Osteocyte (in vitro differentiated cells): Measurements from ENCODE around the gene ZBTB7B. TPM values are rescaled to one million over a fixed set of nuclear protein-coding genes. Genes with fewer than 3 reads are reported as not detected.
A peak's percentile ranks its signal among the peaks of the same experiment; 100 is the strongest.

Source experiments
- DNase-seq: peaks from one replicate; pipeline ENCODE4 v3.0.0; 2021; ENCODE audit warnings: mixed read lengths; ENCODE audit not compliant: unreplicated experiment; ENCODE audit errors: extremely low spot score
- H3K27ac Mint-ChIP-seq: one replicate; pipeline ENCODE4 v1.8.0; 2021; ENCODE audit warnings: mild to moderate bottlenecking, mixed read lengths; ENCODE audit not compliant: unreplicated experiment
- H3K27me3 Mint-ChIP-seq: one replicate; pipeline ENCODE4 v1.8.0; 2021; ENCODE audit warnings: mixed read lengths; ENCODE audit not compliant: unreplicated experiment
- H3K36me3 Mint-ChIP-seq: one replicate; pipeline ENCODE4 v1.8.0; 2021; ENCODE audit warnings: mixed read lengths; ENCODE audit not compliant: unreplicated experiment
- H3K4me1 Mint-ChIP-seq: one replicate; pipeline ENCODE4 v1.8.0; 2021; ENCODE audit warnings: mixed read lengths; ENCODE audit not compliant: unreplicated experiment
- H3K4me3 Mint-ChIP-seq: one replicate; pipeline ENCODE4 v1.8.0; 2021; ENCODE audit warnings: mild to moderate bottlenecking, moderate library complexity, mixed read lengths; ENCODE audit not compliant: unreplicated experiment
- H3K9me3 Mint-ChIP-seq: one replicate; pipeline ENCODE4 v1.8.0; 2021; ENCODE audit warnings: mixed read lengths; ENCODE audit not compliant: unreplicated experiment
- microRNA-seq: library from miRNA; unstranded; fragments of <30 nt; microRNA quantifications from one replicate; pipeline ENCODE4 v1.1.0, GENCODE V29; 2020; ENCODE audit not compliant: unreplicated experiment
- total RNA-seq: library from RNA; stranded (reverse); gene quantifications from 2 replicates; pipeline ENCODE4 v1.2.1, GENCODE V29; 2021
- TF ChIP-seq, protein P1 (sequence below): fragments of 200-600 bp; sonication (generic); IDR thresholded peaks from 2 replicates; pipeline ENCODE4 v1.5.0; 2021; ENCODE audit warnings: antibody characterized with exemption, mild to moderate bottlenecking, moderate library complexity

Gene ZBTB7B
- total RNA-seq, 1 donor from 2014 or later: 37.8 TPM

DNA sequence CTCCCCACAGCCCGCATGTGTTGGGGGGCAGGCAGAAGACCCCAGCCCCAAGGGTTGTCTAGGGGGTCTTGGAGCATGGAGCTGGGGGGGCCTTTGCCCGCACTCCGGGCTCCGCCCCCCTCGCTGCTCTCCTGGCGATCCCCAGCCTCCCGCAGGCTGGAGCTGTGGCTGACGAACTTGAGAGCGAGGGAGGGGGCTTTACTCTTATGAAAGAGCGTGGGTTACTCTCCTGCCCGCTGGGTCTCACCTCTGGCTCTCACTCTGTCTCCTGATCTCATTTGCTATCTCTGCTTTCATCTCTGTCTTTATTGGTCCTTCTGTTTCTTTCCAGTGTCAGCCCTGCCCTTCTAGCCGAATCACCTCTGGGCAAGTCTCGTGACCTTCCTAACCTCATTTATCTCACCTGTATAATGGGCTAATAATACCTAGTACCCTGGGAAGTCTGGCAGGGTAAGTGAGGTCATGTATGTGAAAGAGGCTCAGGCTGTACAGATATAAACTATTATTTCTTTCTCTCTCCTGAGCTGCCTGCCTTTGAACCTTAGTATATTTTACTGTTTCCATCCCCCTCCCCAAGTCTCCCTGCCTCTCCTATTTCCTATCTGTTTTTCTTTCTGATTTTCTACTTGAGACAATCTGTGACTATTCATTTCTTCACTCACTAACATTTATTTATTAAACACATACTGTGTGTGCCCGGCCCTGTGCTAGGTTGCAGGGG, 61.7 kb downstream of the ZBTB7B start:
- peak overlapping the region; percentile 71 for H3K4me3 Mint-ChIP-seq
- TF ChIP-seq, protein P1, sequence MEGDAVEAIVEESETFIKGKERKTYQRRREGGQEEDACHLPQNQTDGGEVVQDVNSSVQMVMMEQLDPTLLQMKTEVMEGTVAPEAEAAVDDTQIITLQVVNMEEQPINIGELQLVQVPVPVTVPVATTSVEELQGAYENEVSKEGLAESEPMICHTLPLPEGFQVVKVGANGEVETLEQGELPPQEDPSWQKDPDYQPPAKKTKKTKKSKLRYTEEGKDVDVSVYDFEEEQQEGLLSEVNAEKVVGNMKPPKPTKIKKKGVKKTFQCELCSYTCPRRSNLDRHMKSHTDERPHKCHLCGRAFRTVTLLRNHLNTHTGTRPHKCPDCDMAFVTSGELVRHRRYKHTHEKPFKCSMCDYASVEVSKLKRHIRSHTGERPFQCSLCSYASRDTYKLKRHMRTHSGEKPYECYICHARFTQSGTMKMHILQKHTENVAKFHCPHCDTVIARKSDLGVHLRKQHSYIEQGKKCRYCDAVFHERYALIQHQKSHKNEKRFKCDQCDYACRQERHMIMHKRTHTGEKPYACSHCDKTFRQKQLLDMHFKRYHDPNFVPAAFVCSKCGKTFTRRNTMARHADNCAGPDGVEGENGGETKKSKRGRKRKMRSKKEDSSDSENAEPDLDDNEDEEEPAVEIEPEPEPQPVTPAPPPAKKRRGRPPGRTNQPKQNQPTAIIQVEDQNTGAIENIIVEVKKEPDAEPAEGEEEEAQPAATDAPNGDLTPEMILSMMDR: no peak
- H3K4me1 Mint-ChIP-seq: peaks cover 30% of the 10 kb centered on the region
- DNase-seq: no peak
- H3K27me3 Mint-ChIP-seq: no peaks in the 10 kb centered on the region
- H3K27ac Mint-ChIP-seq: peak overlapping the region; percentile 3
- H3K9me3 Mint-ChIP-seq: no peaks in the 10 kb centered on the region
- H3K36me3 Mint-ChIP-seq: no peaks in the 10 kb centered on the region

DNA sequence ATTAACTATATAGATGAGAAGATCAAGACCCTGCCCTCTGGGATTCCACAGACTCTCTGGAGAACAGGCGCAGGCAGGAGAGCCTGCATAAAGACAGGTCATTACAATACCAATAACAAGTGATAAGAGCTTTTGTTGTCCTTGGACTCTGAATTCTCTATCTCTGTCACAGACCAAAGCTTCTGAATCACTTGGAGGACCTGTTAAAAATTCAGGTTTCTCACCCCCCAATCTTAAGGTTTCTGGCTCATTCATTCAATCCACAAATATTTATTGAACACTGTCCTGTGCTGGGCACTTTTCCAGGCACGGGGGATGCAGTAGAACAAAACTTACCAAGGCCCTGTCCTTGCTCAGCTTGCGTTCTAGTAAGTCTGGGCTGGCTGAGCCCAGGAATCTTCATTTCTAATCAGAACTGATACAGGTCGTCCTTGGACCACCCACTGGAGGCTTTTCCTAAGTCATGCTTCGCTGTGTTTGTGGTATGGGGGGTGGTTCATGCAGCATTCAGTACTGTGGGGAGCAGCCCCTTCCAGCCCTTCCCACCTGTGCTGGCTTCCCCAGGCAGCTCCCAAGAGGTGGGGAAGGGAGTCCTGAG, 62.3 kb downstream of the ZBTB7B start:
- Mint-ChIP-seq H3K36me3 (no peaks in the 10 kb centered on the region), H3K4me3 (peak overlapping the region; percentile 71), H3K27me3 (no peaks in the 10 kb centered on the region), H3K27ac (no peak overlapping the region), H3K9me3 (no peaks in the 10 kb centered on the region), H3K4me1 (peaks cover 32% of the 10 kb centered on the region)
- DNase-seq: no peak
- TF ChIP-seq, protein P1: no peak

DNA sequence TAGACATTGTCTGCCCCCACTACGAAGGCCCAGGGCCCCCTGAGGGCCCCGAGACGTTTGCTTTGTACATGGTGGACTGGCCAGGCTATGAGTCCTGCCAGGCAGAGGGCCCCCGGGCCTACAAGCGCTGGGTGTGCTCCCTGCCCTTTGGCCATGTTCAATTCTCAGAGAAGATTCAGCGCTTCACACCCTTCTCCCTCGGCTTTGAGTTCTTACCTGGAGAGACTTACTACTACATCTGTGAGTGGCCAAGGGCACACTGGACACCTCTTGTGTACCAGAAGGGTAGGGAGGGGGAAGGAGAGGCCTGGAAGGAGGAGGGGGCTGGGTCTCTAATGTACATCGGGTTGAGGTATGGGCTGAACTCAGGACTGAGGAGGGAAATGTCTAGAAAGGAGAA, 64.2 kb downstream of the ZBTB7B start:
- DNase-seq: no peak
- Mint-ChIP-seq H3K27ac (no peak overlapping the region), H3K4me1 (peaks cover 34% of the 10 kb centered on the region), H3K9me3 (no peaks in the 10 kb centered on the region), H3K27me3 (peaks cover 3% of the 10 kb centered on the region), H3K36me3 (no peaks in the 10 kb centered on the region), H3K4me3 (no peak overlapping the region)
- TF ChIP-seq, protein P1: no peak

Small RNA genes lying within 50 kb of the gene (microRNA-seq; reads per million reads assigned to microRNA genes)
- not detected for gene MIR4258

Other genes starting within 250 kb of the ZBTB7B start
- 0.16 and 0.29 TPM in 2 replicates for gene KCNN3, start 132.5 kb upstream of the ZBTB7B start, total RNA-seq
- 29.5 and 34.5 TPM in 2 replicates for gene PMVK, start 66.1 kb upstream of the ZBTB7B start, total RNA-seq
- 90.1 and 92.6 TPM in 2 replicates for gene PBXIP1, start 46.7 kb upstream of the ZBTB7B start, total RNA-seq
- 29.2 and 30.4 TPM in 2 replicates for gene PYGO2, start 41.0 kb upstream of the ZBTB7B start, total RNA-seq
- 219 and 239 TPM in 2 replicates for gene SHC1, start 32.1 kb upstream of the ZBTB7B start, total RNA-seq
- gene CKS1B, start 28.1 kb upstream of the ZBTB7B start, total RNA-seq: 38.5 and 39.6 TPM in 2 replicates
- 30.2 and 31.2 TPM in 2 replicates for gene FLAD1, start 19.5 kb upstream of the ZBTB7B start, total RNA-seq
- gene LENEP, start 9.2 kb upstream of the ZBTB7B start, total RNA-seq: not detected in 2 replicates
- 0.75 and 1.0 TPM in 2 replicates for gene DCST2, start 31.0 kb downstream of the ZBTB7B start, total RNA-seq
- gene DCST1, start 31.0 kb downstream of the ZBTB7B start, total RNA-seq: not detected in 2 replicates
- 88.4 and 89.4 TPM in 2 replicates for gene ADAM15, start 48.5 kb downstream of the ZBTB7B start, total RNA-seq
- gene EFNA4, start 60.9 kb downstream of the ZBTB7B start, total RNA-seq: 10.1 and 12.4 TPM in 2 replicates
- 2.1 and 2.9 TPM in 2 replicates for gene EFNA3, start 76.0 kb downstream of the ZBTB7B start, total RNA-seq
- gene EFNA1, start 125.1 kb downstream of the ZBTB7B start, total RNA-seq: 29.3 and 31.3 TPM in 2 replicates
- 26.5 and 26.6 TPM in 2 replicates for gene SLC50A1, start 133.1 kb downstream of the ZBTB7B start, total RNA-seq
- gene DPM3, start 137.7 kb downstream of the ZBTB7B start, total RNA-seq: 61.3 and 64.4 TPM in 2 replicates
- gene KRTCAP2, start 170.5 kb downstream of the ZBTB7B start, total RNA-seq: 190 and 201 TPM in 2 replicates
- 6.1 and 7.7 TPM in 2 replicates for gene TRIM46, start 171.0 kb downstream of the ZBTB7B start, total RNA-seq
- gene THBS3, start 205.1 kb downstream of the ZBTB7B start, total RNA-seq: 55.4 and 57.2 TPM in 2 replicates
- gene MTX1, start 205.9 kb downstream of the ZBTB7B start, total RNA-seq: 31.9 and 33.2 TPM in 2 replicates